ENCODE results near the gene FNDC5. TPM values are rescaled to one million over a fixed set of nuclear protein-coding genes. Genes with fewer than 3 reads are reported as not detected.

Gene FNDC5
- total and polyA plus RNA-seq, 9 of the 15 experiments (the other 6 are each of a cell fraction or from before 2014, with no cell fraction given), result 0.06 to 2.1 (median 0.22) TPM

- TF ChIP-seq AFF4 (CRISPR knock-in tag; IDR thresholded peaks at IDR 0.05) (0 out of 2 replicates have a peak, but pooled peaks have one; percentile 32), SNIP1 (IDR thresholded peaks at IDR 0.05; ENCODE audit: low read depth) (no peak), MITF (IDR thresholded peaks at IDR 0.05) (no peak), FOXA1 (IDR thresholded peaks at IDR 0.05; ENCODE audit: borderline replicate concordance) (no peak), KLF1 (tag; IDR thresholded peaks at IDR 0.05) (peak; percentile 67; the same call in 1 of the 2 replicates), CTCF (IDR thresholded peaks at IDR 0.05 in 2 of 3, conservative IDR thresholded peaks at IDR 0.05 in 1 of 3; ENCODE audit: insufficient read depth in 2 of 3, low read depth in 1 of 3, low read length in 3 of 3) (peak; percentile 75 to 99 (median 94)), MXD1 (CRISPR knock-in tag; IDR thresholded peaks at IDR 0.05; ENCODE audit: borderline replicate concordance, poor library complexity, severe bottlenecking) (no peak), ARID4B (CRISPR knock-in tag; IDR thresholded peaks at IDR 0.05) (peak; percentile 59; the same call in 1 of the 2 replicates), YY1 (IDR thresholded peaks at IDR 0.05; ENCODE audit: borderline replicate concordance in 1 of 3, control insufficient read depth in 1 of 3, extremely low read depth in 1 of 3, insufficient read depth in 3 of 3, insufficient read length in 1 of 3, insufficient replicate concordance in 2 of 3, low read depth in 1 of 3, low read length in 2 of 3) (peak in 1 of 3 experiments; percentile 8), ZNF551 (CRISPR knock-in tag; IDR thresholded peaks at IDR 0.05) (no peak), ZNF57 (CRISPR knock-in tag; IDR thresholded peaks at IDR 0.05) (no peak), RUNX1 (IDR thresholded peaks at IDR 0.05; ENCODE audit: low read depth) (no peak), PRMT5 (CRISPR knock-in tag; IDR thresholded peaks at IDR 0.05) (no peak)
Observed at GRCh38 chr1:32892368-32893197, 21.9 kb upstream of the FNDC5 start (continued).

Measured in K562 (cell line).